Astrocyte of the spinal cord (primary cell): Measurements from ENCODE around the gene IQCE.

ENCODE experiments used
- DNase-seq: peaks from one replicate; pipeline ENCODE4 v3.0.0; 2011; ENCODE audit warnings: low read depth, low spot score
- H3K4me3 ChIP-seq: 2 replicates; pipeline ENCODE4 v1.5.1; 2011; ENCODE audit warnings: low read depth, mild to moderate bottlenecking, low read length, moderate library complexity
- CTCF ChIP-seq: IDR thresholded peaks from 2 replicates; pipeline ENCODE4 v1.5.1; 2012; ENCODE audit warnings: low read depth, mild to moderate bottlenecking, low read length, inconsistent platforms
- in situ Hi-C: cut with HindIII; loops from 2 replicates; pipeline ENCODE4 v1.10.0; 2017; ENCODE audit warnings: low sequenced_read_pairs

Gene IQCE

GRCh38 chr7:2593036-2593727 lies 34.4 kb downstream of the IQCE start:
- TF ChIP-seq CTCF = no peak
- DNase-seq = no peak
- no peak overlapping the region for H3K4me3 ChIP-seq
- in situ Hi-C loops = no loop called here

GRCh38 chr7:2594599-2594998 lies 35.8 kb downstream of the IQCE start:
- TF ChIP-seq CTCF = no peak
- no peak overlapping the region for H3K4me3 ChIP-seq
- in situ Hi-C loops = no loop called here

GRCh38 chr7:2595258-2595860 lies 36.6 kb downstream of the IQCE start:
- in situ Hi-C loops = no loop called here
- no peak overlapping the region for H3K4me3 ChIP-seq
- no peak for TF ChIP-seq CTCF

More at GRCh38 chr7:2594599-2594998, 35.8 kb downstream of the IQCE start:
- DNase-seq = no peak

DNA sequence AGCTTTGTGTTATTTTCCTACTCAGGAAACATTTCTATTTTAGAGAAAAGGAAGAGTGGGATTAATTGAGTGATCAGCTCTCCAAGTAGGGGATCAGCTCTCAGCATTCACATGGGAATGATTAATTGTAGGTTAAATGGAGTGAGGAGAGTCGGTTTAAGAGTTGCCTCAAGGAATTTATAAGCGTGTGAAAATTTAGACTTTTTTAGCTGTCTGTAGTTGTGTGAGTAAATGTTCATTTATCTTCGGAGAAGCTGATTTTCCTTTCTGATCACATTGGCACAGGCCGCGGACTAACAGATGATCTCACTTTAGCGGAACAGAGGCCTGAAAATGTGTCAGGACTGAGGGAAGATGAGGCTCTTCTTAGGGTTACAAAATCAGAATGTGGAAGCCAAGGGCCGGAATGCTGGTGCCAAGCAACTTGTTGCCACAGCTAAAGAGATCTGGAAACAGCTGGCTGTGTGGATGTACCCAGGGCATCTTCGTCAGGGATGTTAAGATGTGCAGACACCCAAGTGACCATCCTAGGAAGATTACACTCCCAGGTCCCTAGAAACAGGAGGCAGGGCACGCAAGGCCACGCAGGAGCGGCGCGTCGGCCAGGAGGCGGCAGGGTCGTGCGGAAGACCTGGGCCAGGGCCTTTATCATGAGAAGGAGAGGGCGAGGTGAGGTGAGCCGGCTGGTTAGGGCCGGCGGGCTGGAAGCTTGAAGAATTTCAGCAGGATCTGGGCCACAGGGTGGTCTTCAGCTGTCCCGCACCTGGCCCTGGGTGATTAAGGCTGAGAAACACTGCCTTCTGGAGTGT lies 37.9 kb downstream of the IQCE start:
- DNase-seq = no peak
- TF ChIP-seq CTCF = no peak
- H3K4me3 ChIP-seq = no peak overlapping the region
- in situ Hi-C loops = no loop called here

More at GRCh38 chr7:2595258-2595860, 36.6 kb downstream of the IQCE start:
- no peak for DNase-seq

DNA sequence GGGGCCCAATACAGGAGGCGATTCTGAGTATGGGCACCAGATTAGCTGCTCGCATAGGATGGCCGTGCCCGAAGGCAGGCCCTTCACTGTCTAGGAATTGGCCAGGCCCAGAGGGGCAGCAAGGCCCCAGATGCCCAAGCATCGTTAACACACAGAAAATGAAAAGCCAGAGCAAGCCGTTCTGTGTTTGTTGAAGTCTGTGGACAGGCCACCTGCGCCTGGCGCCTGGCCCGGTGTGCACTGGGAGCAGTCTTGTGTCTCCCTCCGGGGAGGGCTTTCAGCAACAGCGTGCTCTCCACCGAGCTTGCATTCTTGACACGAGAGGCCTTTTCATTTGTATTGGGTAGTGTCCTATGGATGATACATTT lies 38.5 kb downstream of the IQCE start:
- in situ Hi-C loops = no loop called here
- TF ChIP-seq CTCF = no peak
- H3K4me3 ChIP-seq = no peak overlapping the region
- DNase-seq = no peak

DNA sequence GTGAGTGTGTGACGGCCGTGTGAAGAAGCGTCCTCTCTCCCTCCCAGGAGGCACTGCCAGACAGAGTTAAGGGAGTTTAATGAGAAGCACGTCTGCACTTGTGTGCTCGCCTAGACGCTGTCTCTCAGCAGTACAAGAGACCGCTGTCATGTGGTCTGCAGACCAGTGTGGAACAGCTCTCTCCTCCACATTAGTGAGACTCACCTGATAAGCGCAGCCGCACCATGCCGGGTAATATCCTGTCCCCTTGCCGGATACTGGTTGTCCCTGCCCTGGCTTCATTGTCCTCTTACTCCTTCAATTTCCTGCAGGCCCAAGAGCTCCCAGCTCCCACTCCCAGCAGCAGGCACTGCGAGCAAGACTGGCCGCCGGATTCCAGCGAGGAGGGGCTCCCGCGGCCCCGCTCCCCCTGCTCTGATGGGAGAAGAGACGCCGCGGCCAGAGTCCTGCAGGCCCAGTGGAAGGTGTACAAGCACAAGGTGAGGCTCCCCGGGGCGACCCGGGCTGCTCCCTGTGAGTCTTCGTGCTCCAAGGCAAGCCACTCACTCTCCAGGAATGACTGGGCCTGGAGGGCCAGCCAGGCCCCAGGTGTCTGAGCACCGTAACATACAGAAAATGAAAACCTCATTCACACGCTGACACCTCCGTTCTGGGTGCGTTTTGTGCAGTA lies 39.5 kb downstream of the IQCE start:
- in situ Hi-C loops = no loop called here
- H3K4me3 ChIP-seq = no peak overlapping the region
- TF ChIP-seq CTCF = no peak
- DNase-seq = no peak
